H1 (cell line): ENCODE measurements around the gene NFIX. TPM values are rescaled to one million over a fixed set of nuclear protein-coding genes. Genes with fewer than 3 reads are reported as not detected.

Experiments used
- BRCA1 ChIP-seq: IDR thresholded peaks from 2 replicates; pipeline ENCODE4 v1.6.1; 2012; ENCODE audit warnings: low read depth, low read length, improper control_type of control experiment
- CHD1 ChIP-seq: IDR thresholded peaks from 2 replicates; pipeline ENCODE4 v1.6.1; 2012; ENCODE audit warnings: low read depth, low read length, improper control_type of control experiment
- RAD21 ChIP-seq, 2 experiments: IDR thresholded peaks in 1 of 2; conservative IDR thresholded peaks in 1 of 2; 2 replicates each; pipeline ENCODE4 v1.6.1; 2011; ENCODE audit warnings: low read depth in 2 of 2, low read length in 2 of 2, improper control_type of control experiment in 1 of 2, inconsistent platforms in 1 of 2, mild to moderate bottlenecking in 1 of 2, moderate library complexity in 1 of 2
- RFX5 ChIP-seq: IDR thresholded peaks from 2 replicates; pipeline ENCODE4 v1.6.1; 2011; ENCODE audit warnings: low read depth, low read length, improper control_type of control experiment, borderline replicate concordance
- RNF2 ChIP-seq: fragments of 200-900, 300-1000 bp; sonication (generic); IDR thresholded peaks from 2 replicates; pipeline ENCODE4 v1.7.1; 2016; ENCODE audit warnings: borderline replicate concordance, low read depth, mild to moderate bottlenecking, antibody characterized with exemption, low read length; ENCODE audit not compliant: poor library complexity, severe bottlenecking; ENCODE audit errors: missing control alignments
- RXRA ChIP-seq: IDR thresholded peaks from 2 replicates; pipeline ENCODE4 v1.6.1; 2011; ENCODE audit warnings: low read depth, mild to moderate bottlenecking, low read length, moderate library complexity; ENCODE audit not compliant: insufficient read depth
- TAF1 ChIP-seq: IDR thresholded peaks from 2 replicates; pipeline ENCODE4 v1.6.1; 2011; ENCODE audit warnings: mild to moderate bottlenecking, low read depth, low read length
- polyA plus RNA-seq, 7 experiments: library from polyadenylated mRNA; depleted of rRNA in 3 of 7; stranded (reverse) in 5 of 7; unstranded in 2 of 7; fragments of >200 nt in 5 of 7; fragments of 200-250 nt in 2 of 7; gene quantifications; 1 replicate in 5 of 7; 2 replicates in 1 of 7; 4 replicates in 1 of 7; pipeline versions ENCODE4 v1.2.1 to v1.2.3, GENCODE V29; 2011 to 2013; ENCODE audit warnings: missing spikeins in 2 of 7, mixed read lengths in 2 of 7
- total RNA-seq: library from RNA; stranded (reverse); fragmentation: NEBNext Ultra II Directional; extraction: Animal tissue kit (Norgen Biotek cat#: 25700); gene quantifications from 2 replicates; pipeline ENCODE4 v1.2.1, GENCODE V29; 2021

Gene NFIX
- total and polyA plus RNA-seq, 2 of the 8 experiments (the other 6 are each of a cell fraction or from before 2014, with no cell fraction given): 0.03 to 0.20 TPM

DNA sequence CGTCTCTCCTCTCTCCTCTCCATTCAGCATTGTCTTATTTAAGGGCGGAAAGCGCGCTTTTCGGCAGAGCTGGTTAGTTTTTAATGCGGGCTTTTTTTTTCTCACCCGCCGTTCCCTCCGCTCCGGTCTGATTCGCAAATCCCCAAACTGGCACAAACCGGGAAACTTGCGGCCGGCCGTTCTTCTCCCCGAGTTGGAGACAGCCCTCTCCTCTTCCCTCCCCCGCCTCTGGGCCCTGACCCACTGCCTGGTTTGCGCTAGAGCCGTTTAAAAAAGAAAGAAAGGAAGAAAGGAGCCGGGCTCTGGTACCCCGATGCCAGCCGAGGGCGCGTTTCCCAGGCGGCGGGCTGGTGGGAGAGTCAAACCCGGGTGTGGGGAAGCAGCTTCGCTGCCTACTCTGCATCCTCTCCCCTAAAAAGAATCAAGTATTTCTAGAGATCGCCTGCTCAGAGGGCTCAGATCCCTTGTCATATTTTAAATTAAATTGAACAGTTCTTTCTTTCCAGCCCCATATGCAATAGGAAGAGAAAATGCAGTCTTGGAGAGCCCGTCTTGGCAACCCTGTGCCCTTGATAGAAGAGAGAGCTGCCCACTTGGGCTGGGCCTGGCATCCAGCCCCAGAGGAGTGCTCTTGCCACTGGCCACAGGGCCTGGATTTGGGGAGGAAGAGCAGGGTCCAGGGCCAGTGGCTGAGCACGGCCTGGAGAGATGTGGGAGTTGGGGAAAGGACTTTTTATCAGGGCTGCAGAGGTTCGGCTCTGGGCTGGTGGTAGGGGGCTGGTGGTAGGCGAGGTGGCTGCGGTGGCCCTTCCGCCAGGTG, 19.0 kb downstream of the NFIX start (continued):
- TF ChIP-seq BRCA1: no peak
- no peak for TF ChIP-seq RAD21 (IDR thresholded peaks at IDR 0.05 in 1 of 2, conservative IDR thresholded peaks at IDR 0.05 in 1 of 2; ENCODE audit: low read depth in 2 of 2, low read length in 2 of 2)
- peak; percentile 99 for TF ChIP-seq RNF2
- no peak for TF ChIP-seq RXRA
- TF ChIP-seq CHD1: no peak
- TF ChIP-seq TAF1: no peak
- TF ChIP-seq RFX5: no peak
